ENCODE results near the gene ASF1A. TPM values are rescaled to one million over a fixed set of nuclear protein-coding genes. Genes with fewer than 3 reads are reported as not detected.

Gene ASF1A
- total RNA-seq, 4 donors from 2014 or later, result 5.5 to 14.0 (median 8.0) TPM

DNA sequence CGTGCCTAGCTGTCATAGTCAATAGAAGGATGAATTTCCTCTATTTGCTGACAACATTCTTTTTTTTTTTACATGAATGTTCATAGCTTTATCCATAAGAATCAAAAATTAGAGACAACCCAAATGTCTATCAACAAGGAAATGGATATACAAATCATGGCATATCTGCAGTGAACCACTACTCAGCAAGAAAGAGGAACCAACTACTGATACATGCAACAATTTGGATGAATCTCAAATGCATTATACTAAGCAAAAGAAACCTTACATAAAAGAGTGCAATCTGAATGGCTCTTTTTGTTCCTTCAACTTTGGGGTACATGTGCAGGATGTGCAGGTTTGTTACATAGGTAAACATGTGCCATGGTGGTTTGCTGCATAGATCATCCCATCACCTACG, 58.7 kb downstream of the ASF1A start:
- no peaks in the 10 kb centered on the region for H3K27me3 ChIP-seq
- H3K4me3 ChIP-seq, result no peak overlapping the region
- no peaks in the 10 kb centered on the region for H3K4me1 ChIP-seq
- TF ChIP-seq, protein P1, sequence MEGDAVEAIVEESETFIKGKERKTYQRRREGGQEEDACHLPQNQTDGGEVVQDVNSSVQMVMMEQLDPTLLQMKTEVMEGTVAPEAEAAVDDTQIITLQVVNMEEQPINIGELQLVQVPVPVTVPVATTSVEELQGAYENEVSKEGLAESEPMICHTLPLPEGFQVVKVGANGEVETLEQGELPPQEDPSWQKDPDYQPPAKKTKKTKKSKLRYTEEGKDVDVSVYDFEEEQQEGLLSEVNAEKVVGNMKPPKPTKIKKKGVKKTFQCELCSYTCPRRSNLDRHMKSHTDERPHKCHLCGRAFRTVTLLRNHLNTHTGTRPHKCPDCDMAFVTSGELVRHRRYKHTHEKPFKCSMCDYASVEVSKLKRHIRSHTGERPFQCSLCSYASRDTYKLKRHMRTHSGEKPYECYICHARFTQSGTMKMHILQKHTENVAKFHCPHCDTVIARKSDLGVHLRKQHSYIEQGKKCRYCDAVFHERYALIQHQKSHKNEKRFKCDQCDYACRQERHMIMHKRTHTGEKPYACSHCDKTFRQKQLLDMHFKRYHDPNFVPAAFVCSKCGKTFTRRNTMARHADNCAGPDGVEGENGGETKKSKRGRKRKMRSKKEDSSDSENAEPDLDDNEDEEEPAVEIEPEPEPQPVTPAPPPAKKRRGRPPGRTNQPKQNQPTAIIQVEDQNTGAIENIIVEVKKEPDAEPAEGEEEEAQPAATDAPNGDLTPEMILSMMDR (IDR thresholded peaks at IDR 0.05), result no peak
- no peak for TF ChIP-seq POLR2A (IDR thresholded peaks at IDR 0.05)
- no peak for DNase-seq
- H3K9me3 ChIP-seq, result no peaks in the 10 kb centered on the region
- no peaks in the 10 kb centered on the region for H3K36me3 ChIP-seq
- no peak overlapping the region for H3K27ac ChIP-seq

DNA sequence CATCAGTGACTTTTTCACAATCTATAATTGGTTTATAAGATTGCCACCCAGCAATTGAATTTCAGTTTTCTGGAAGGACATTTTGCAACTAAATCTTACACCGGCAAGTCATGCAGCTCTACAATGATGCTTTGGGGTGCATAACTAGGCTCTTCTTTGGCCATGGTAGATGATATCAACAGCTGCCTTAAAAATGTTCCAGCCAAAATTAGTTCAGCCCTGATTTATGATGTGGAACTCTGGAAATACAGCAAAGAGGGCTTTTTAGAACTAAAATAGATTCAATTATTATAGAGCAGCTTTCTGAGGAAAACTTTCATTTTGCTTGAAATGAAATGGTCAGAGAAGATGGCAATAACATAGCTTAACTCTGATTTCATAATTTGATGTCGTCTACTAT, 59.4 kb downstream of the ASF1A start:
- Histone ChIP-seq H3K27me3 (no peaks in the 10 kb centered on the region), H3K9me3 (no peaks in the 10 kb centered on the region), H3K4me1 (no peaks in the 10 kb centered on the region), H3K4me3 (no peak overlapping the region), H3K27ac (no peak overlapping the region), H3K36me3 (no peaks in the 10 kb centered on the region)
- no peak for DNase-seq
- TF ChIP-seq POLR2A (IDR thresholded peaks at IDR 0.05), result no peak
- TF ChIP-seq, protein P1 (IDR thresholded peaks at IDR 0.05), result no peak

Other genes with a start within 250 kb of the ASF1A start
- 10 to 100 TPM in 1 of 4 donors, 1 to 10 TPM in 3; 3.2 to 22.3 (median 7.5) TPM for gene CEP85L, start 242.6 kb upstream of the ASF1A start, total RNA-seq
- gene MCM9, start 41.0 kb downstream of the ASF1A start, total RNA-seq, result 10 to 100 TPM; 17.3 to 38.8 (median 23.0) TPM
- 10 to 100 TPM in 2 of 4 donors, 1 to 10 TPM in 2; 2.7 to 11.9 (median 8.8) TPM for gene FAM184A, start 184.5 kb downstream of the ASF1A start, total RNA-seq

All from Peyer's patch (tissue), 4 donors.